ENCODE results near the gene SLC38A9.

The SLC38A9 gene

GRCh38 chr5:55577353-55578060 is 134.6 kb downstream of the SLC38A9 start:
- DNase-seq = no peak

DNA sequence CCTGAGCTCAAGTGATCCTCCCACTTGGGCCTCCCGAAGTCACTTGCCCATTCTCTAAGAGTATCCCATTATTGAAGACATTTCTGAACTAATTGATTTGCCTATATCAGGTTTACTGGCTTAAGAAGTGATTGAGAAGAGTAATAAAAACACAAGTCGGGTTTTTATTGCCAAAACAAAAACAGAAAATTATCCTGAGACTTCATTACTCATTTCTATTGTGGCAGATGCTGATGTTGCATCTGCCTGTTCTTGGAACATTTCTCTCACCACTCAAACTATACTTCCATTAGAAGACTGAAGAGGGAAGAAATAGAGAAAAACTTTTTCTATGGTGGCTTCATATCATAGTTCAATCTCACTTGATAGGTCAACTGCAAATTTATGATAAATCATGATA is 135.5 kb downstream of the SLC38A9 start:
- no peak for DNase-seq
